ENCODE data around the gene TENM3.

Gene TENM3

GRCh38 chr4:182699795-182700194 is 456.6 kb downstream of the TENM3 start:
- DNase-seq, result no peak

GRCh38 chr4:182700362-182701160 is 457.4 kb downstream of the TENM3 start:
- peak in 1 of 2 experiments; percentile 31 for DNase-seq

DNA sequence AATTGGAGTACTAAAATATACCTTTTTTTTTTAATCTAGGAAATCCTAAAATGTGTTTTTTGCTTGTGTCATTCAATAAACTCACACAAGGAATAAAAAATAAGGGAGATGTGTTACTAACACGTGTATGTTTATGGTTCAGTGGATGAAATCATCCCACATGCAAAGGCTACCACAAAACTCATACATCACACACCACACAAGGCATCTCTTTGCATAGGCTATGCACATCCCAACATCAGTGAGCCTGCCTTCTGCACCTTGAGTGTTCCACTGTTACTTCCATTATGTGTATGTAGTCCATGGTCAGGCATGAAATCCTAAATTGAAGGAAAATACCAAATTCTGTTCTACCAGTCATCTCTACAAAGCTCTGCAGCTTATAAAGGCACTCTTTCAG is 460.9 kb downstream of the TENM3 start:
- DNase-seq, result no peak

DNA sequence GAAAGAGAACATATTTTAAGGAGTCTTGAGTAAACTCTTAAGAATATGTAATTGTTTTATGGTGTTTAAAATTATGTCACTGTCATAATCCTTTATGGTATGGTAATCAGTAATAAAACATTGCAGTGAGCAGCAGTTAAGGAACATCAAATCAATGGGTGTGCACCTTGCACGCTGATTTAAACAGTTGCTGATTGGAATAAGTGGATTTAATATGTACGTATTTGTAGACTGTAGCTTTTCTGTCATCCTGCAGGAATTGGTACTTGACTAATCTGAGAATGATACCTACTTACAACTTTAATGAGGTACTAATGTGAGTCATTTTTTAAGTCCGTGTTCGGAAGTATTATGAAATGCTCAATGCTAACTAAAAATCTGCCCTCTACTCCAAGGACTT is 461.7 kb downstream of the TENM3 start:
- DNase-seq, result no peak

- no peak for DNase-seq
These were observed 462.2 kb downstream of the TENM3 start for GRCh38 chr4:182705389-182705788.

- no peak for DNase-seq
These were observed 468.0 kb downstream of the TENM3 start for GRCh38 chr4:182711211-182711610.

DNA sequence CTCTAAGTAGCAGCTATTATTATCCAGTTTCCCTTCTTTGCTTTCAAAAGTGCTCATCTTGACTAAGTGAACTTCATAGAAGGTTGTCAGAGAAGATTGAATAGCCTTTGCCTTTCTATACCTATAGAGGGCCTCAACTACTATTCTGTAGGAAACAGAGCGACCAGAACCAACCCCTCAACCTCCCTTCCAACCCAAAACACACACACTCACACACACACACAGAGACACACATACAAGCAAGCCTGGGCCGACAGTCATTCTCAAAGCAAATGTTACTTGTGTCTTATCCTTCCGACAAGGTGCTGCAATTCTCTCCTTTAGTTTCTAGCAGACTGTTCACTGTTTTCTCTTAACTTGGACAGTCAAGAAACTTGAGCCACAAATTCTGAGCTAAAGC is 472.3 kb downstream of the TENM3 start:
- DNase-seq, result no peak

GRCh38 chr4:182716192-182716591 is 473.0 kb downstream of the TENM3 start:
- no peak for DNase-seq

DNA sequence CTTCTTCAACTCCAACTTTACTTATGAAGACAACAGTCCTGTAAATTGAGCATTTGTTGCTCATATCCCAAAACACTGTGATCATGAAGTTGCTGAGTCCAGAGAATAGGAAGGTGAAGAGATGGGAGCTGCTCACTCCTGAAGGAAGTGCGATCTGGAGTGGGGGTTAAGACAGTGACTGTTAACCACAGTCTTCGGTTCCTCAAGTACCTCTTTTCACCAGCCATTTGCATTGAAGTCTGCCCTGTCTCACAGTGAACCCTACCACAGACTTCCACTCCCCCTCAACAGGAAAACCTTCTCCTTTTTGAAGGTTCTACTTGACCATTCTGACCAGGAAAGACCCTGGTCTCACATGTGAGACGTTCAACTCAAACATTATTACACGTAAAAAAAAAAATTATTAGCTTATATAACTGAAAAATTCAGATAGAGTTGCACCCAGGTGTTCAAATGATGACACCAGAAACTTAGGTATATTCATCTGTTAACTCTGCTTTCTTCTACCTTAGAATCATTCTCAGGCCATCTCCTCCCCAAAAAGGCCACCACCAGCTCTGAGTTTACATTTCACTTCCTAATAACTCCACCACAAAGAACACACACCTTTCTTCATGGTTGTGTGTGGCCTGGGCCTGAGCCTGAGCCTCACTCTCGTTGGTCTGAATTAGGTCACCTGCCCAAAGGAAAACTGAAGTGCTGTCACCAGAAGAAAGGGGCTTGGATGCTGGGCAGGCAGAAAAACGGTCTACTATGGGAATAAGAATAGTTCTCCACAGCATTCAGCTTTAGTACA is 474.8 kb downstream of the TENM3 start:
- no peak for DNase-seq

- peak; percentile 62 to 91 for DNase-seq
These were observed 481.2 kb downstream of the TENM3 start for GRCh38 chr4:182724414-182724813.

- DNase-seq, result peak in 1 of 2 experiments; percentile 50
These were observed 486.3 kb downstream of the TENM3 start for GRCh38 chr4:182729516-182729915.

- DNase-seq, result no peak
These were observed 487.6 kb downstream of the TENM3 start for GRCh38 chr4:182730791-182731190.

DNA sequence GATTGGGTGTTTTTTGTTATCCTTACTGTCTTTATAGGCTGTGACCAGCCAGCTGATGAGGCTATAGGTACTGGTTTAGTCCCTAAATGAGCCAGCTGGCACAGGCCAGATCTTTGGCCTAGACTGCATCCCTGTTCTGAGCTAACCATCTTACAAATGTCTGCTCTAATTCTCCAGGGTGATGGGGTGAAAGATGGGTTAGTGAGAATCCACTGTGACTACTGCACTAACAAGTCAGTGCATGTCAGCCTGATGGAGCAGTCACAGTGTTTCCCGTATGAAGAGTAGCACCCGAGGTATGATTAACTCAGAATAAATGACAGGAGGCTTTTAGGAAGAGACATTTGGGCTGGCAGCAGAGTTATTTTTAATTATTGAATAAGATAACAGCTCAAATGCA is 493.0 kb downstream of the TENM3 start:
- peak in 1 of 2 experiments; percentile 35 for DNase-seq

- DNase-seq, result no peak
These were observed 495.3 kb downstream of the TENM3 start for GRCh38 chr4:182738283-182739047.

GRCh38 chr4:182740256-182740655 is 497.1 kb downstream of the TENM3 start:
- DNase-seq, result no peak

DNA sequence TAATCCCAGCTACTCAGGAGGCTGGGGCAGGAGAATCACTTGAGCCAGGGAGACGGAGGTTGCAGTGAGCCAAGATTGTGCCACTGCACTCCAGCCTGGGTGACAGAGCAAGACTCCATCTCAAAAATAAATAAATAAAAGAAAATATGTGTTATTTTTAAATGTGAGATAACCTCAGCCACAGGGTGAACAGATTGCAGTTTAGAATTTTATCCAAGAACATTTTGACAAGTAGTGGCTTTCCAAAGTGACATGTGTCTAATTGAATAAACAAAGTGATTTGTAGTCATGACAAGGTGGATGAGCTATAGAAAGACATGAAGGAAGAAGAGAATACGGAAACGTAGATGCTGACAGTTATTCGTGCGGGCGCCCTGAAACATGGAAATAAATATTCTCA is 497.9 kb downstream of the TENM3 start:
- no peak for DNase-seq

GRCh38 chr4:182741914-182742313 is 498.7 kb downstream of the TENM3 start:
- peak in 1 of 2 experiments; percentile 25 for DNase-seq

GRCh38 chr4:182743815-182744214 is 500.6 kb downstream of the TENM3 start:
- no peak for DNase-seq

DNA sequence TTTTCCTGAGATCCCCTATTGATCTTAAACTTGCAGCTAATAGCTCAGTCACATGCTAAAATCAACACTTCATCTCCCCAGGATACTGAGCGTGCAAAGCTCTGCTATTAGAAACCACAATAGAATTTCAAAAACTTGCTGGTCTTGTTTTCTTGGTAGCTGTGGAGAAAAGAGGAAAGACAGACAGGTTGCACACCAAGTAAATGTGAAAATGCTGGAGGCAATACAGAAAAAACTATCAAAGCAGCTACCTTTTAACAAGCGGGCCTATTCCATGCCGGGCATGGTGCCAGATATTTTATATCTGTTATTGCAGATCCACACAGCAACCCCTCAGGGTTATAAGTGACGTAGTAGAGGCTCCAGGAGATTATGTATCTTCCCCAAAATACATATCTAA is 502.0 kb downstream of the TENM3 start:
- peak; percentile 67 to 83 for DNase-seq

DNA sequence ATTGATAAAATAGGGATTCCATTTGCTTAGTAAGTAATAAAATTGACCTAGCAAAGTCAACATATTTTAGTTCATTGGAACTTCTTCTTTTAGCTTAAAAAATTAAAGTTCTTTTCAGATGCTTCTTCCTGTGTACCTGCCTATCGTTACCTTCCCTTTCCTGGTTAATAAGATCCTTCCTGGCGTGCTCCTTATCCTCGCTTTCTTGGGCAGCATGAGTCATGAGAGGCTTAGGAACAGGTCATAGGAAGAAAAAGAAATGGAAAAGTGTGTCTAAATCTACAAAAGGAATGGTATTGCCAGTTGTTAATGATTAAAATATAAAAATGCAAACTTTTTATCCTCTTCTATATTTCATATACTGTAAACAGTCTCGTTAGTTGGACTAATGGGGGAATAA is 503.7 kb downstream of the TENM3 start:
- no peak for DNase-seq

GRCh38 chr4:182748283-182748682 is 505.1 kb downstream of the TENM3 start:
- no peak for DNase-seq

DNA sequence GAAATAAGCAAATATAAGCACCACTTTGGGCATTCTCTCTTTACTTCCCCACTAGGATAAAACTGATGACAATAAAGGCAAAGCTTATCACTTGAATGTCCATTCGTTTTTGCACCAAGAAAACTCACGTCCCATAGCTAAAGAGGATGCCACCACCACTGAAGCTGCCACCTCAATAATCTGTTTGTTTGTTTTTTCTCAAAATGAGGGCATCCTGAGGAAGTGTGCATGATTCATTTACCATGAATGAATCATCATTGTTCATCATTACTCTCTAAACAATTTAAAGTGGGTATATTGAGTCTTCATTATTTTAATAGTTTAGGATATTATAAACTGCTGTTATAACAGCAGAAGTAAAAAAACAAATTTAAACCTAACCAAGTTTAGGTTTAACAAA is 505.7 kb downstream of the TENM3 start:
- DNase-seq, result no peak

DNA sequence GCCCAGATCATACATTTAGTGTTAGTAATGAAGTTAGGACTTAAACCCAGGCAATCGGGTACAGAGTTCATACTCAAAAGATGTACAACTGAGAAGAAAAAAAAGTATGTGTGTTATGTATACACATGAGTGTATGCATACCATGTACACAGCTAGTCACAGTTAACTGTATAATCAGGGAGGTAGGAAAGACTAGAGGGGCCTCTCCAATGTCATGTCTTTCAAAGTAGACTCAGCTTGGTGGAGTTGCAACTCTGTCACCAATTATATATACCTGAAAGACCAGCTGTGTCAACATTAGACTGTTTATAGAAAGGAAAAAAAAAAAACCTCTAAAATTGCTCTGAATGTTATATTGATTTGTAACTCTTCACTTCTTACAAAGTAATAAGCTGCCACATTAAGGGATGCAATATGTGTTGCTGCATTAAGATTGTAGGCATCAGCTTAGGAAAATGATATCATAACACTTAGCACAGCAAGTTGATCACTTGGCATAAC is 506.5 kb downstream of the TENM3 start:
- DNase-seq, result peak; percentile 37 to 80

Measured in NCI-H2081 (cell line).